Skin of body (tissue), 2 donors: ENCODE data around the gene MAST4. TPM values are rescaled to one million over a fixed set of nuclear protein-coding genes. Genes with fewer than 3 reads are reported as not detected.
"Not testable (repeated sequence)": the region's sequence is repeated elsewhere in the genome, so short reads cannot be mapped to it uniquely, and the experiment has no call there.

Source experiments
- DNase-seq: peaks from one replicate; lab custom pipeline; 2025; lab: John Stamatoyannopoulos, UW
- total RNA-seq: library from RNA; depleted of rRNA; stranded (reverse); fragments of >200 nt; gene quantifications from one replicate; pipeline ENCODE4 v1.2.3, GENCODE V29; 2014

The MAST4 gene
- total RNA-seq, 1 donor from 2014 or later = 39.6 TPM

GRCh38 chr5:66646570-66646969 lies 50.4 kb downstream of the MAST4 start:
- no peak for DNase-seq

- DNase-seq = no peak
Observed at GRCh38 chr5:66647146-66647856, 51.1 kb downstream of the MAST4 start.

- no peak for DNase-seq
Observed at GRCh38 chr5:66652818-66653217, 56.6 kb downstream of the MAST4 start.

- DNase-seq = no peak
Observed at GRCh38 chr5:66653325-66653724, 57.1 kb downstream of the MAST4 start.

- DNase-seq = peak; percentile 6
Observed at GRCh38 chr5:66655395-66656324, 59.5 kb downstream of the MAST4 start.

- DNase-seq = no peak
Observed at GRCh38 chr5:66658516-66658915, 62.3 kb downstream of the MAST4 start.

GRCh38 chr5:66659780-66660179 lies 63.6 kb downstream of the MAST4 start:
- DNase-seq = no peak

- DNase-seq = no peak
Observed at GRCh38 chr5:66660396-66660795, 64.2 kb downstream of the MAST4 start.

GRCh38 chr5:66661149-66661548 lies 65.0 kb downstream of the MAST4 start:
- no peak for DNase-seq

- no peak for DNase-seq
Observed at GRCh38 chr5:66666778-66667177, 70.6 kb downstream of the MAST4 start.

- DNase-seq = no peak
Observed at GRCh38 chr5:66669086-66669861, 73.1 kb downstream of the MAST4 start.

GRCh38 chr5:66669862-66670195 lies 73.6 kb downstream of the MAST4 start:
- no peak for DNase-seq

GRCh38 chr5:66671305-66671704 lies 75.1 kb downstream of the MAST4 start:
- DNase-seq = no peak

- no peak for DNase-seq
Observed at GRCh38 chr5:66674802-66675201, 78.6 kb downstream of the MAST4 start.

GRCh38 chr5:66675406-66675805 lies 79.2 kb downstream of the MAST4 start:
- DNase-seq = no peak

- DNase-seq = no peak
Observed at GRCh38 chr5:66680221-66680620, 84.0 kb downstream of the MAST4 start.

- no peak for DNase-seq
Observed at GRCh38 chr5:66680804-66681203, 84.6 kb downstream of the MAST4 start.

- no peak for DNase-seq
Observed at GRCh38 chr5:66684663-66685062, 88.5 kb downstream of the MAST4 start.

GRCh38 chr5:66689522-66690220 lies 93.5 kb downstream of the MAST4 start:
- DNase-seq = no peak

GRCh38 chr5:66694036-66694435 lies 97.8 kb downstream of the MAST4 start:
- no peak for DNase-seq

- not testable (repeated sequence) for DNase-seq
Observed at GRCh38 chr5:66695840-66696239, 99.6 kb downstream of the MAST4 start.
